Inflammatory macrophage treated with lipopolysaccharide for 4 hours (primary cell): ENCODE data around the gene PHF14.

Experiments used
- DNase-seq: peaks from one replicate; pipeline ENCODE4 v3.0.0-alpha.2; 2020

The PHF14 gene

GRCh38 chr7:11120068-11120664 is 146.5 kb downstream of the PHF14 start:
- DNase-seq = no peak

GRCh38 chr7:11120675-11121220 is 147.1 kb downstream of the PHF14 start:
- no peak for DNase-seq

GRCh38 chr7:11124856-11125559 is 151.3 kb downstream of the PHF14 start:
- no peak for DNase-seq

- no peak for DNase-seq
Measured at GRCh38 chr7:11127114-11127785, 153.6 kb downstream of the PHF14 start.

- no peak for DNase-seq
Measured at GRCh38 chr7:11127988-11128387, 154.3 kb downstream of the PHF14 start.

GRCh38 chr7:11128498-11128897 is 154.8 kb downstream of the PHF14 start:
- DNase-seq = no peak

GRCh38 chr7:11130012-11130411 is 156.3 kb downstream of the PHF14 start:
- DNase-seq = no peak

GRCh38 chr7:11130601-11131000 is 156.9 kb downstream of the PHF14 start:
- no peak for DNase-seq

- DNase-seq = no peak
Measured at GRCh38 chr7:11133436-11133959, 159.8 kb downstream of the PHF14 start.

GRCh38 chr7:11135573-11135972 is 161.9 kb downstream of the PHF14 start:
- no peak for DNase-seq

- no peak for DNase-seq
Measured at GRCh38 chr7:11141541-11141940, 167.9 kb downstream of the PHF14 start.

- DNase-seq = no peak
Measured at GRCh38 chr7:11153694-11154093, 180.0 kb downstream of the PHF14 start.

- no peak for DNase-seq
Measured at GRCh38 chr7:11155883-11156282, 182.2 kb downstream of the PHF14 start.

- no peak for DNase-seq
Measured at GRCh38 chr7:11161499-11161898, 187.8 kb downstream of the PHF14 start.

- no peak for DNase-seq
Measured at GRCh38 chr7:11163220-11163619, 189.5 kb downstream of the PHF14 start.

- DNase-seq = no peak
Measured at GRCh38 chr7:11166051-11166450, 192.4 kb downstream of the PHF14 start.

GRCh38 chr7:11168650-11169170 is 195.0 kb downstream of the PHF14 start:
- DNase-seq = no peak

GRCh38 chr7:11170175-11170574 is 196.5 kb downstream of the PHF14 start:
- no peak for DNase-seq

- DNase-seq = peak; percentile 85
Measured at GRCh38 chr7:11170863-11171568, 197.3 kb downstream of the PHF14 start.

- peak; percentile 30 for DNase-seq
Measured at GRCh38 chr7:11171569-11172192, 198.0 kb downstream of the PHF14 start.

GRCh38 chr7:11172835-11173234 is 199.2 kb downstream of the PHF14 start:
- DNase-seq = no peak

GRCh38 chr7:11175371-11175770 is 201.7 kb downstream of the PHF14 start:
- peak; percentile 82 for DNase-seq
